ENCODE measurements around the gene DAB2IP.

GRCh38 chr9:121688681-121689080 is 37.2 kb downstream of the DAB2IP start:
- TF ChIP-seq CTCF (IDR thresholded peaks at IDR 0.05) (no peak), POLR2A (IDR thresholded peaks at IDR 0.05) (no peak), POLR2AphosphoS5 (IDR thresholded peaks at IDR 0.05) (no peak)

Data from prostate gland (tissue), 2 donors.